K562 (cell line): ENCODE data around the gene GPN3. TPM values are rescaled to one million over a fixed set of nuclear protein-coding genes. Genes with fewer than 3 reads are reported as not detected.

Source experiments
- BCL6 ChIP-seq: fragments of 250-450 bp; sonication (Bioruptor Pico); IDR thresholded peaks from 2 replicates; pipeline ENCODE4 v1.4.0; 2020
- ETV5 ChIP-seq: sonication (generic); formaldehyde crosslinking; IDR thresholded peaks from 2 replicates; pipeline ENCODE4 v1.4.0; 2020; ENCODE audit warnings: low read depth, mild to moderate bottlenecking, missing genetic modification reagents
- HDAC6 ChIP-seq: IDR thresholded peaks from 2 replicates; pipeline ENCODE4 v1.6.1; 2012; ENCODE audit warnings: low read depth, mild to moderate bottlenecking, control low read depth, inconsistent platforms, low read length, moderate library complexity
- MYC ChIP-seq, 2 experiments: fragments of 250-450 bp in 1 of 2; sonication (Bioruptor Pico) in 1 of 2; IDR thresholded peaks; 2 replicates each; pipeline versions ENCODE4 v1.5.1 to v1.6.1; 2012 to 2021; ENCODE audit warnings: low read depth in 2 of 2, borderline replicate concordance in 1 of 2, improper control_type of control experiment in 1 of 2, low read length in 1 of 2, mild to moderate bottlenecking in 1 of 2, moderate library complexity in 1 of 2
- NFXL1 ChIP-seq: fragments of 450-650 bp; formaldehyde crosslinking; IDR thresholded peaks from 2 replicates; pipeline ENCODE4 v1.4.0; 2021; ENCODE audit warnings: mild to moderate bottlenecking
- NFYB ChIP-seq: IDR thresholded peaks from 2 replicates; pipeline ENCODE4 v1.6.1; 2011; ENCODE audit warnings: mild to moderate bottlenecking, moderate library complexity; ENCODE audit not compliant: insufficient read length; ENCODE audit errors: extremely low read depth
- NKRF ChIP-seq: fragments of 450-650 bp; IDR thresholded peaks from 2 replicates; pipeline ENCODE4 v1.6.1; 2016; ENCODE audit warnings: borderline replicate concordance
- RCOR1 ChIP-seq, 2 experiments: IDR thresholded peaks; 2 replicates each; pipeline ENCODE4 v1.6.1; 2012; ENCODE audit warnings: low read depth in 2 of 2, low read length in 2 of 2, borderline replicate concordance in 1 of 2, improper control_type of control experiment in 1 of 2
- SMAD3 ChIP-seq: fragments of 450-650 bp; formaldehyde crosslinking; conservative IDR thresholded peaks from 2 replicates; pipeline ENCODE4 v1.4.0; 2020; ENCODE audit warnings: mild to moderate bottlenecking
- SMARCC2 ChIP-seq: fragments of 450-650 bp; IDR thresholded peaks from 2 replicates; pipeline ENCODE4 v1.6.1; 2017; ENCODE audit warnings: antibody characterized with exemption, moderate library complexity, mild to moderate bottlenecking, low read depth
- TGIF2 ChIP-seq: sonication (generic); formaldehyde crosslinking; IDR thresholded peaks from 2 replicates; pipeline ENCODE4 v1.8.1; 2022; ENCODE audit warnings: mild to moderate bottlenecking, missing genetic modification reagents, moderate library complexity
- YBX1 ChIP-seq: fragments of 450-650 bp; IDR thresholded peaks from 2 replicates; pipeline ENCODE4 v1.7.1; 2016; ENCODE audit warnings: mild to moderate bottlenecking
- ZBTB5 ChIP-seq: fragments of 450-650 bp; IDR thresholded peaks from 2 replicates; pipeline ENCODE4 v1.6.1; 2017; ENCODE audit warnings: antibody characterized with exemption
- ZFX ChIP-seq: sonication (generic); formaldehyde crosslinking; IDR thresholded peaks from 2 replicates; pipeline ENCODE4 v1.8.0; 2022; ENCODE audit warnings: mild to moderate bottlenecking, missing genetic modification reagents, moderate library complexity
- polyA plus RNA-seq, 8 experiments: library from polyadenylated mRNA; depleted of rRNA in 4 of 8; stranded (reverse) in 5 of 8; unstranded in 3 of 8; fragments of >200 nt; fragmentation: Nextera tagmentation in 2 of 8; fragmentation: Illumina TruSeq in 1 of 8; extraction: Ambion mirVana in 2 of 8; extraction: Trizol in 1 of 8; gene quantifications; 2 replicates each; pipeline versions ENCODE4 v1.2.1 to v1.2.3, GENCODE V29; 2011 to 2014; ENCODE audit warnings: inconsistent platforms in 1 of 8, missing spikeins in 1 of 8
- total RNA-seq, 7 experiments: library from RNA; depleted of rRNA in 6 of 7; stranded (reverse); fragments of >200 nt in 6 of 7; fragmentation: Illumina TruSeq in 2 of 7; extraction: Trizol in 2 of 7; gene quantifications; 2 replicates each; pipeline versions ENCODE4 v1.2.1 to v1.2.3, GENCODE V29; 2011 to 2021; ENCODE audit warnings: low replicate concordance in 1 of 7
- TF ChIP-seq, protein P1 (sequence below): sonication (generic); formaldehyde crosslinking; IDR thresholded peaks from 2 replicates; pipeline ENCODE4 v1.8.1; 2023; ENCODE audit warnings: mild to moderate bottlenecking, missing genetic modification reagents
- TF ChIP-seq, protein P2 (sequence below): sonication (generic); formaldehyde crosslinking; IDR thresholded peaks from 2 replicates; pipeline ENCODE4 v1.8.0; 2022; ENCODE audit warnings: mild to moderate bottlenecking, missing genetic modification reagents, borderline replicate concordance

GPN3 gene
- total and polyA plus RNA-seq, 9 of the 15 experiments (the other 6 are each of a cell fraction or from before 2014, with no cell fraction given), result 35.8 to 123 (median 64.2) TPM

DNA sequence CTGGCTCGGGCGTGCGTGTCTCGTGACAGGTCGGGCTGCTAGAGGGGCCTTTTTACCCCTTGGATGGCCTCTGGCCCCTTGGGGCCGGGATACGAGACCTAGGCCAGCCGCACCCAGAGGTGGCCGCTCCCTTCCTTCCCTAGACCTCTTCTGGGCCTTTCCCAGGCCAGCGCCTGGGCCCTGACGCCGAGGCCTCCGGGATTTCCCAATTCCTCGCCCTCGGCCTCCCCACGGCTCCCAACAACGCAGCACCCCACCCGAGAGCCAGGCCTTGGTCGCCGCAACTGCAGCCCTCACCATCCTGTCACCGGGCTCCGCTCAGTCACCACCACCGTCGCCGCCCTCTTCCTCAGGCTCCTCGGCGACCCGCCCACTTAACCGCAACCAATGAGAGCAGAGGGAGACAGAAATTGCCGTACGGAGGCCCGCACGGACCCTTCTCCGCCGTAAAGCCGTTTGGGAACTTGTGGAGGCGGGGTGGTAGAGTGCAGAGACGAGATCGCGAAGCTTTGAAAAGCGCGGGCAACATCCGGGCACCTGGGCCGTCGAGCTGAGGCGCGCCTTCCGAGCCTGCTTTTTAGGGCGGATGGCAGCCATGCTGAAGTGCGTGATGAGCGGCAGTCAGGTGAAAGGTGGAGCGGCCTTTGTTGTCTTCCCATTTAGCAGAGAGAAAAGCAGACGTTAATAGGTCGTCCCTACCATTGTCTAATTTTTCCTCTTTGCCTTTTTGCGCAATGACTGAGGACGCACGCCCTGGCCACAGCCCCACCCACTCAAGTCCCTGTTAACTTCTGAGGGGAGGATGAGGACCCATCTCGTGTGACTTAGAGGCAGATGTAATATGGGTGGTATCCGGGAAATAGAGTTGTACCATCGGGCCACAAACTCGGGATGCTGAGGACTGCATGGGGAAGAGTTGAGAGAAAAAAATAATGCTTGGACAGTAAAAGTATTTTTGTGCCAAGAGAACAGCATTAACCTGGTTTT, 34.0 kb upstream of the GPN3 start, which contains the start of the genes RAD9B and VPS29 (continued):
- TF ChIP-seq, protein P1, sequence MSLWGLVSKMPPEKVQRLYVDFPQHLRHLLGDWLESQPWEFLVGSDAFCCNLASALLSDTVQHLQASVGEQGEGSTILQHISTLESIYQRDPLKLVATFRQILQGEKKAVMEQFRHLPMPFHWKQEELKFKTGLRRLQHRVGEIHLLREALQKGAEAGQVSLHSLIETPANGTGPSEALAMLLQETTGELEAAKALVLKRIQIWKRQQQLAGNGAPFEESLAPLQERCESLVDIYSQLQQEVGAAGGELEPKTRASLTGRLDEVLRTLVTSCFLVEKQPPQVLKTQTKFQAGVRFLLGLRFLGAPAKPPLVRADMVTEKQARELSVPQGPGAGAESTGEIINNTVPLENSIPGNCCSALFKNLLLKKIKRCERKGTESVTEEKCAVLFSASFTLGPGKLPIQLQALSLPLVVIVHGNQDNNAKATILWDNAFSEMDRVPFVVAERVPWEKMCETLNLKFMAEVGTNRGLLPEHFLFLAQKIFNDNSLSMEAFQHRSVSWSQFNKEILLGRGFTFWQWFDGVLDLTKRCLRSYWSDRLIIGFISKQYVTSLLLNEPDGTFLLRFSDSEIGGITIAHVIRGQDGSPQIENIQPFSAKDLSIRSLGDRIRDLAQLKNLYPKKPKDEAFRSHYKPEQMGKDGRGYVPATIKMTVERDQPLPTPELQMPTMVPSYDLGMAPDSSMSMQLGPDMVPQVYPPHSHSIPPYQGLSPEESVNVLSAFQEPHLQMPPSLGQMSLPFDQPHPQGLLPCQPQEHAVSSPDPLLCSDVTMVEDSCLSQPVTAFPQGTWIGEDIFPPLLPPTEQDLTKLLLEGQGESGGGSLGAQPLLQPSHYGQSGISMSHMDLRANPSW, result 0 out of 2 replicates have a peak, but pooled peaks have one; percentile 72
- TF ChIP-seq TGIF2 (no peak; the same call in 1 of the 2 replicates), HDAC6 (no peak), ZFX (CRISPR knock-in tag) (peak; percentile 98), ZBTB5 (no peak), NFXL1 (CRISPR knock-in tag) (0 out of 2 replicates have a peak, but pooled peaks have one; percentile 49), ETV5 (CRISPR knock-in tag) (peak; percentile 93), NKRF (0 out of 2 replicates have a peak, but pooled peaks have one; percentile 26), SMAD3 (peak; percentile 87), SMARCC2 (no peak), RCOR1 (IDR thresholded peaks at IDR 0.05; ENCODE audit: borderline replicate concordance in 1 of 2, low read depth in 2 of 2, low read length in 2 of 2) (peak in 1 of 2 experiments; percentile 73; a peak in 2 of 4 replicates), NFYB (peak; percentile 83), BCL6 (CRISPR knock-in tag) (no peak), MYC (IDR thresholded peaks at IDR 0.05; ENCODE audit: low read depth, low read length) (peak; percentile 89), MYC (CRISPR knock-in tag; IDR thresholded peaks at IDR 0.05; ENCODE audit: borderline replicate concordance, low read depth) (peak; percentile 55), YBX1 (no peak)
- TF ChIP-seq, protein P2, sequence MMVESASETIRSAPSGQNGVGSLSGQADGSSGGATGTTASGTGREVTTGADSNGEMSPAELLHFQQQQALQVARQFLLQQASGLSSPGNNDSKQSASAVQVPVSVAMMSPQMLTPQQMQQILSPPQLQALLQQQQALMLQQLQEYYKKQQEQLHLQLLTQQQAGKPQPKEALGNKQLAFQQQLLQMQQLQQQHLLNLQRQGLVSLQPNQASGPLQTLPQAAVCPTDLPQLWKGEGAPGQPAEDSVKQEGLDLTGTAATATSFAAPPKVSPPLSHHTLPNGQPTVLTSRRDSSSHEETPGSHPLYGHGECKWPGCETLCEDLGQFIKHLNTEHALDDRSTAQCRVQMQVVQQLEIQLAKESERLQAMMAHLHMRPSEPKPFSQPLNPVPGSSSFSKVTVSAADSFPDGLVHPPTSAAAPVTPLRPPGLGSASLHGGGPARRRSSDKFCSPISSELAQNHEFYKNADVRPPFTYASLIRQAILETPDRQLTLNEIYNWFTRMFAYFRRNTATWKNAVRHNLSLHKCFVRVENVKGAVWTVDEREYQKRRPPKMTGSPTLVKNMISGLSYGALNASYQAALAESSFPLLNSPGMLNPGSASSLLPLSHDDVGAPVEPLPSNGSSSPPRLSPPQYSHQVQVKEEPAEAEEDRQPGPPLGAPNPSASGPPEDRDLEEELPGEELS, result peak; percentile 95
